ENCODE data around the gene VLDLR.
"Not testable (repeated sequence)": the region's sequence is repeated elsewhere in the genome, so short reads cannot be mapped to it uniquely, and the experiment has no call there.

The VLDLR gene

GRCh38 chr9:2664174-2665065 lies 42.8 kb downstream of the VLDLR start:
- DNase-seq, result no peak

GRCh38 chr9:2666569-2666968 lies 45.0 kb downstream of the VLDLR start:
- no peak for DNase-seq

GRCh38 chr9:2673161-2673560 lies 51.6 kb downstream of the VLDLR start:
- DNase-seq, result no peak

GRCh38 chr9:2674141-2674824 lies 52.7 kb downstream of the VLDLR start:
- no peak for DNase-seq

GRCh38 chr9:2675834-2676233 lies 54.2 kb downstream of the VLDLR start:
- no peak for DNase-seq

- no peak for DNase-seq
Observed at GRCh38 chr9:2676466-2676865, 54.9 kb downstream of the VLDLR start.

- DNase-seq, result no peak
Observed at GRCh38 chr9:2677915-2678889, 56.6 kb downstream of the VLDLR start.

- DNase-seq, result no peak
Observed at GRCh38 chr9:2679011-2679410, 57.4 kb downstream of the VLDLR start.

GRCh38 chr9:2681981-2682380 lies 60.4 kb downstream of the VLDLR start:
- no peak for DNase-seq

GRCh38 chr9:2686911-2687310 lies 65.3 kb downstream of the VLDLR start:
- no peak for DNase-seq

- DNase-seq, result no peak
Observed at GRCh38 chr9:2688636-2689035, 67.0 kb downstream of the VLDLR start.

GRCh38 chr9:2691212-2691611 lies 69.6 kb downstream of the VLDLR start:
- DNase-seq, result no peak

GRCh38 chr9:2691626-2692025 lies 70.0 kb downstream of the VLDLR start:
- no peak for DNase-seq

GRCh38 chr9:2693056-2693455 lies 71.5 kb downstream of the VLDLR start:
- DNase-seq, result no peak

- DNase-seq, result no peak
Observed at GRCh38 chr9:2697492-2697891, 75.9 kb downstream of the VLDLR start.

GRCh38 chr9:2700398-2700797 lies 78.8 kb downstream of the VLDLR start:
- DNase-seq, result no peak

- DNase-seq, result no peak
Observed at GRCh38 chr9:2700909-2701550, 79.4 kb downstream of the VLDLR start.

GRCh38 chr9:2704504-2704903 lies 82.9 kb downstream of the VLDLR start:
- no peak for DNase-seq

- not testable (repeated sequence) for DNase-seq
Observed at GRCh38 chr9:2707256-2707655, 85.7 kb downstream of the VLDLR start.
